D721Med (cell line): Measurements from ENCODE around the gene TMEM80.
"Not testable (repeated sequence)": the region's sequence is repeated elsewhere in the genome, so short reads cannot be mapped to it uniquely, and the experiment has no call there.

Experiments used
- DNase-seq: peaks from one replicate; pipeline ENCODE4 v3.0.0; 2011; ENCODE audit warnings: low spot score; ENCODE audit not compliant: insufficient read length
- FAIRE-seq: peaks from 2 replicates; lab custom pipeline; 2011; peaks lifted over from hg19 to GRCh38; lab: Jason Lieb, UNC
- TF ChIP-seq, protein P1 (sequence below): IDR thresholded peaks from 2 replicates; pipeline ENCODE4 v1.5.1; 2012; ENCODE audit warnings: mild to moderate bottlenecking, control low read depth; ENCODE audit not compliant: insufficient read depth; ENCODE audit errors: missing control alignments

The TMEM80 gene

DNA sequence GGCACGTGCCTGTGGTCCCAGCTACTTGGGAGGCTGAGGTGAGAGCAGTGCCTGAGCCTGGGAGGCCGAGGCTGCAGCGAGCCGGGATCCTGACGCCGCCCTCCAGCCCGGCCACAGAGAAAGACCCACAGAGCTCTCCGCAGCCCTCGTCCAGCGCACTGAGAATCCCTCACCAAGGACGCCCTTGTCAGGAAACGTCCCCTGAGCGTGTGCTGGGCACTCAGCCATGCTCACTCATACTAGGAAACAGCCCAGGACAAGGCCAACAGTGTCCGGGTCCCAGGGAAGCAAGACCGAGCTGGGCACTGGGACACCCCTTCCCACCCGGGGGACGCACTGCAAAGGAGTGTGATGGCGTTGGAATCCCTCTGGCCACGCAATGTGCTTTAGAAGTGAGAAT lies 15.1 kb upstream of the TMEM80 start:
- DNase-seq: no peak
- TF ChIP-seq, protein P1, sequence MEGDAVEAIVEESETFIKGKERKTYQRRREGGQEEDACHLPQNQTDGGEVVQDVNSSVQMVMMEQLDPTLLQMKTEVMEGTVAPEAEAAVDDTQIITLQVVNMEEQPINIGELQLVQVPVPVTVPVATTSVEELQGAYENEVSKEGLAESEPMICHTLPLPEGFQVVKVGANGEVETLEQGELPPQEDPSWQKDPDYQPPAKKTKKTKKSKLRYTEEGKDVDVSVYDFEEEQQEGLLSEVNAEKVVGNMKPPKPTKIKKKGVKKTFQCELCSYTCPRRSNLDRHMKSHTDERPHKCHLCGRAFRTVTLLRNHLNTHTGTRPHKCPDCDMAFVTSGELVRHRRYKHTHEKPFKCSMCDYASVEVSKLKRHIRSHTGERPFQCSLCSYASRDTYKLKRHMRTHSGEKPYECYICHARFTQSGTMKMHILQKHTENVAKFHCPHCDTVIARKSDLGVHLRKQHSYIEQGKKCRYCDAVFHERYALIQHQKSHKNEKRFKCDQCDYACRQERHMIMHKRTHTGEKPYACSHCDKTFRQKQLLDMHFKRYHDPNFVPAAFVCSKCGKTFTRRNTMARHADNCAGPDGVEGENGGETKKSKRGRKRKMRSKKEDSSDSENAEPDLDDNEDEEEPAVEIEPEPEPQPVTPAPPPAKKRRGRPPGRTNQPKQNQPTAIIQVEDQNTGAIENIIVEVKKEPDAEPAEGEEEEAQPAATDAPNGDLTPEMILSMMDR: no peak
- no peak for FAIRE-seq

DNA sequence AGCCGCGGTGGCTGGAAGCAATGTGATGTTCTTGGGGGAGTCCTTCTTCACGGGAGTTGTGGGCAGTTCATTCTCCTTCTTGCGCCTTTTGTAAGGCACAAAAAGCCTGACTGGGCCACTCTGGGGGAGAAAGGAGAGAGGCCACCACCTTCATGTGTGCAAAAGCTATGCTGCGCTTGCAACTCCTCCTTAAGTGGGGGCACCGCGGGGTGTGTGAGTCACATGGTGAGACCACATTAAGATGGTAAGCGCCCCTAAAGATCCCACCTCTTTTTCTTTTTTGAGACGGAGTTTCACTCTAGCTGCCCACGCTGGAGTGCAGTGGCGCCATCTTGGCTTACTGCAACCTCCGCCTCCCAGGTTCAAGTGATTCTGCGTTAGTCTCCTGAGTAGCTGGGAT lies 14.6 kb upstream of the TMEM80 start:
- TF ChIP-seq, protein P1: no peak
- DNase-seq (no peak), FAIRE-seq (no peak)

- FAIRE-seq (no peak), DNase-seq (no peak)
- TF ChIP-seq, protein P1: no peak
Observed at GRCh38 chr11:686451-687243, 9.0 kb upstream of the TMEM80 start.

DNA sequence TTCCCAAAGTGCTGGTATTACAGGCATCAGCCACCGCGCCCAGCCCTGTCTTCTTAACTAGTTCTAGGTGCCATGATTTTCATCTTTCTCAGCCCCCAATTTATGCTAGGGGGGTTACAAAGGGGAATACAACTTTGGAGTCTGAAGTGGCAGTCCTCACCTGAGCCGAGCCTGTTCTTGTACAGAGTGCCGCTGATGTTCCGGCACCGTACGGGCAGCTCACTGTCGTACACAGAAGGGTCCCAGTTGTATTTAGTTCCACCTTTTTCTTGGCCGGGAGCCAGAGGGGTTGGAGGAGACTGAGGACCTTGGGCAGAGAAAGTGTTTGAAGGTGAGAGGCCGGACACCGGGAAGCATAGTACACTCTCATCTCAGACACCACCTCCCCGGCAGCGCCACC lies 7.9 kb upstream of the TMEM80 start:
- TF ChIP-seq, protein P1: no peak
- no peak for FAIRE-seq
- no peak for DNase-seq

DNA sequence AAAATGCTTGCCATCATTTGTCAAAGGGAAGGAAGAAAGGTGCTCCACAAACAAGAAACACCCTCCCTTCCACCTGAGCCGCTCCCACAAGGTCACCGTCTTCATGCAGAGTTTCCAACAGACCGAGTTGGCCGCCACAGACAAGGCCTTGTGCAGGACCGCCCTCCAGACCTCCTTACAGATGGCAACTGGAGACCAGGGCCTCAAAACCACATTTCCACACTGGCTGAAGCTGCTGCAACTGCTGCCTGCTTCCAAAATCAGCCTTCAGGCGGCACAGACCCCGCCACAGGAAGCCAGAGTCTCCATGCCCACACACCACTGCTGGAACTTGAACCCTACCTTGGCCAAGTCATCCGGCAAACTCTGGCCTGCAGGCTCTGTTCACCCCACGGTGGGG lies 6.9 kb upstream of the TMEM80 start:
- FAIRE-seq: no peak
- TF ChIP-seq, protein P1: no peak

DNA sequence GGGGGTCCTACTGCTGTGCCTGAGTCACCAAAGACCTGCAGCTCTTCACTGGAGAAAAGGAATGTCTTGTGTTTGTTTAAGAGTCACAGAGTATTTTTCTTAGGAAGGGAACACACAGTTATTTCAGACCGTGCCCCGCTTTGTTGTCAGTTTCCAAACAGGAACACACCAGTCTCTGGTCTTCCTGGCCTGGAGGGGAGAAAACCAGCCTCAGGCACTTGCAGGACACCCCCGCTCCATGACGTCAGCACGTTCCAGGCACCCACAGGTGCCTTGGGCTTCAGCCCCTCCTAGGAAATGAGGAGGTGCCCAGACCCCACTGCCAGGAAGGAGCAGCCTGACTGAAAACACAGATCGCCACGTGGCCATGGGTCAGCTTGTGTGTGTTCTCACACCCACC lies 6.0 kb upstream of the TMEM80 start:
- DNase-seq (no peak), FAIRE-seq (no peak)
- TF ChIP-seq, protein P1: no peak

More for the DNA sequence above, 6.9 kb upstream of the TMEM80 start:
- no peak for DNase-seq

GRCh38 chr11:690244-690643 lies 5.4 kb upstream of the TMEM80 start:
- not testable (repeated sequence) for FAIRE-seq, DNase-seq
